GM21515 (cell line): ENCODE measurements around the gene CENPM.
A peak's percentile ranks its signal among the peaks of the same experiment; 100 is the strongest.
"Not testable (repeated sequence)": the region's sequence is repeated elsewhere in the genome, so short reads cannot be mapped to it uniquely, and the experiment has no call there.

Experiments
- ATAC-seq: cut with Tn5 transposase; IDR thresholded peaks from one replicate; pipeline ENCODE4 v1.9.1; 2021; ENCODE audit not compliant: unreplicated experiment

Gene CENPM

GRCh38 chr22:41966607-41967240, 19.8 kb upstream of the CENPM start:
- ATAC-seq: no peak

GRCh38 chr22:41966225-41966606, 19.3 kb upstream of the CENPM start:
- no peak for ATAC-seq

- ATAC-seq: no peak
These were observed 17.1 kb upstream of the CENPM start for GRCh38 chr22:41964112-41964491.

GRCh38 chr22:41963453-41964111, 16.6 kb upstream of the CENPM start:
- no peak for ATAC-seq

- ATAC-seq: no peak
These were observed 11.1 kb upstream of the CENPM start for GRCh38 chr22:41957941-41958556.

- ATAC-seq: no peak
These were observed 5.8 kb upstream of the CENPM start for GRCh38 chr22:41952713-41953112.

- no peak for ATAC-seq
These were observed 5.0 kb upstream of the CENPM start, which contains the start of gene SMIM45 for GRCh38 chr22:41951898-41952474. TSS of gene SMIM45 (plus strand) at chr22:41952150.

- ATAC-seq: no peak
These were observed 2.5 kb upstream of the CENPM start for GRCh38 chr22:41949297-41949965.

- not testable (repeated sequence) for ATAC-seq
These were observed 2.0 kb upstream of the CENPM start for GRCh38 chr22:41948928-41949296.

- ATAC-seq: no peak
These were observed 1.2 kb upstream of the CENPM start for GRCh38 chr22:41948142-41948541.

- ATAC-seq: no peak
These were observed 600 bp upstream of the CENPM start for GRCh38 chr22:41947424-41948080.

- ATAC-seq: no peak
These were observed 3.2 kb downstream of the CENPM start for GRCh38 chr22:41943661-41944209.

GRCh38 chr22:41940832-41941765, 5.9 kb downstream of the CENPM start:
- peak; percentile 43 for ATAC-seq

GRCh38 chr22:41939981-41940831, 6.7 kb downstream of the CENPM start:
- peak; percentile 46 for ATAC-seq

- no peak for ATAC-seq
These were observed 10.1 kb downstream of the CENPM start for GRCh38 chr22:41936894-41937169.

- ATAC-seq: no peak
These were observed 11.4 kb downstream of the CENPM start for GRCh38 chr22:41935509-41935908.

- ATAC-seq: no peak
These were observed 12.0 kb downstream of the CENPM start for GRCh38 chr22:41935015-41935351.

GRCh38 chr22:41934284-41935014, 12.5 kb downstream of the CENPM start:
- ATAC-seq: no peak
